Brain microvascular endothelial cell (primary cell): ENCODE data around the gene SDR9C7.
A peak's percentile ranks its signal among the peaks of the same experiment; 100 is the strongest.
"Not testable (repeated sequence)": the region's sequence is repeated elsewhere in the genome, so short reads cannot be mapped to it uniquely, and the experiment has no call there.

Source experiments
- DNase-seq: peaks from one replicate; pipeline ENCODE4 v3.0.0-alpha.2; 2020
- H3K27ac ChIP-seq: fragments of 250-450 bp; sonication (Bioruptor Pico); 2 replicates; pipeline ENCODE4 v1.5.1; 2020; ENCODE audit warnings: mild to moderate bottlenecking, moderate library complexity
- H3K27me3 ChIP-seq: fragments of 250-450 bp; sonication (Bioruptor Pico); replicated peaks from 2 replicates; pipeline ENCODE4 v1.5.1; 2020; ENCODE audit warnings: mild to moderate bottlenecking
- H3K36me3 ChIP-seq: fragments of 250-450 bp; sonication (Bioruptor Pico); replicated peaks from 2 replicates; pipeline ENCODE4 v1.5.1; 2020; ENCODE audit warnings: mild to moderate bottlenecking
- H3K4me3 ChIP-seq: 2 replicates; pipeline ENCODE4 v1.5.1; 2011; ENCODE audit warnings: low read depth, mild to moderate bottlenecking, control low read depth, low read length, moderate library complexity
- in situ Hi-C: cut with HindIII; loops from 2 replicates; pipeline ENCODE4 v1.10.0; 2017; ENCODE audit warnings: low sequenced_read_pairs, low pct_ligation_motif_present
- TF ChIP-seq, protein P1 (sequence below): IDR thresholded peaks from 2 replicates; pipeline ENCODE4 v1.5.1; 2011; ENCODE audit warnings: low read depth, mild to moderate bottlenecking, moderate library complexity, low read length, control low read depth, inconsistent platforms; ENCODE audit errors: missing control alignments

Gene SDR9C7

DNA sequence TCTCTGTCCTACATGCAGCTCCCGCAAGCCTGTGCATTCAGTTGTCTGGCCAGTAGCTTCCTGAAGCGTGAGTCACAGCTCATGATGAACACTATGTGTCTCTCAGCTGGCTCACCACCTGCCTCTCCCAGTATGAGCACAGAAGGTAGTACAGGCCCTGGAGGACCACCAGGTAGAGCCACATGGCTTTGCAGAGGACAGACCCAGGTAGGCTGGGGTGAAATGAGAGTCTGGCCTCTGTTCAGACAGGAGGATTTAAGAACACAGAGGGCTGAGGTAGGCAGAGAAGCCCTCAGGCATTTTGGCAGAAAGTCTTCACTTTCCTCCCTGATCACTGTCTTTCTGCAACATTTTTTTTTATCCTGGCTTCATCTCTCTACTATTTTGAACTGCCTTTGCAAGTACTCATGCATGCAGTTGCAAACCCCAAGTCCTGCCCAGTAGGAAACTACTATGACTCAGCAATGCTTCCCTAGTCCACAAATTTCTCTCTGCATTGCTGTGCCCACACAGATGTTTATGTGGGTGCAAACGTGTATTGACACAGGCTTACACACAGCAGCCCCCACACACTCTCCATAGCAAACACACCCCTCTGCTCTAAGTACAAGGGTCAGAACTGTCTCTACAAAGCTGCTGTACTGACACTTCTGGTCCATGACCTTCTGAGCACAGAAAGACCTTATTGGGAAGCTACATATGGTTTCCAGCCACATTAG lies 7.2 kb upstream of the SDR9C7 start:
- Histone ChIP-seq H3K27ac (no peak overlapping the region), H3K4me3 (no peak overlapping the region), H3K36me3 (no peaks in the 10 kb centered on the region), H3K27me3 (no peaks in the 10 kb centered on the region)
- TF ChIP-seq, protein P1, sequence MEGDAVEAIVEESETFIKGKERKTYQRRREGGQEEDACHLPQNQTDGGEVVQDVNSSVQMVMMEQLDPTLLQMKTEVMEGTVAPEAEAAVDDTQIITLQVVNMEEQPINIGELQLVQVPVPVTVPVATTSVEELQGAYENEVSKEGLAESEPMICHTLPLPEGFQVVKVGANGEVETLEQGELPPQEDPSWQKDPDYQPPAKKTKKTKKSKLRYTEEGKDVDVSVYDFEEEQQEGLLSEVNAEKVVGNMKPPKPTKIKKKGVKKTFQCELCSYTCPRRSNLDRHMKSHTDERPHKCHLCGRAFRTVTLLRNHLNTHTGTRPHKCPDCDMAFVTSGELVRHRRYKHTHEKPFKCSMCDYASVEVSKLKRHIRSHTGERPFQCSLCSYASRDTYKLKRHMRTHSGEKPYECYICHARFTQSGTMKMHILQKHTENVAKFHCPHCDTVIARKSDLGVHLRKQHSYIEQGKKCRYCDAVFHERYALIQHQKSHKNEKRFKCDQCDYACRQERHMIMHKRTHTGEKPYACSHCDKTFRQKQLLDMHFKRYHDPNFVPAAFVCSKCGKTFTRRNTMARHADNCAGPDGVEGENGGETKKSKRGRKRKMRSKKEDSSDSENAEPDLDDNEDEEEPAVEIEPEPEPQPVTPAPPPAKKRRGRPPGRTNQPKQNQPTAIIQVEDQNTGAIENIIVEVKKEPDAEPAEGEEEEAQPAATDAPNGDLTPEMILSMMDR = no peak
- in situ Hi-C loops = no loop called here
- peak; percentile 29 for DNase-seq

DNA sequence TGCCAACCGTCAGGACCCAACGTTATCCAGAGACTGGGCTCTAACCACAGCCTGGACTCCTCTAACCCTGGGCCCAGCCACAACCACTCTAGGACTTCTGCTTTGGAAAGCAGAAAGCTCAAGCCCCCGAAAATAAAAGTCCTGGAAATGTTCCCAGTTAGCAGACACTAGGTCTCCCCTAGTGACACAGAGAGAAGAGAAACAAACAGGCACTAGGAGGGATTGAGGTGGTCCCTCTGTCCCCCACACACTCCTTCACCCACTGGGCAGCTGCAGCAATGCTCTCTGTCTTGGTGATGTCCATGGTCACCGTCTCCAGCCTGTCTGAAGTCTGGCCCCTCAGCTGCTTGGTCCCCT lies 6.7 kb upstream of the SDR9C7 start:
- in situ Hi-C loops, H3K27me3 ChIP-seq, H3K27ac ChIP-seq, H3K36me3 ChIP-seq, H3K4me3 ChIP-seq, DNase-seq: not testable (repeated sequence)

DNA sequence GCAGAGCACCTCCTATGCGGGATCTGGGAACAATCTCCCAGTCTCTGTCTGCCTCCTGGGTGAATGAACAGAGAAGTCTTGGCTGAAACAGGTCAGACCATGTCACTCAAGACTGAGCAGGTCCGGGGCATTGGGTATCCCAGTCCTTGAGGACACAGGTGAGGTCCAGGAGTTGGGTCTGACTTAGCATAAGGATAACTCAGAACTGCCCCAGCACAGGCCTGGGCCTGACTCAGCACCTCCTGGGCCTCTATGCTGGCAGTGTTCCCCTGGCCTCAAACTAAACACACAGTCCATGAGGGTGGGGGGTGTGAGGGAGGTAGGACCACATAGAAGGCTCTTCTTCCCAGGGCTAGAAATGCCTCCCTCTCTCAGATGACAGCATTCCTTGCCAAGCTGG lies 1.5 kb upstream of the SDR9C7 start:
- Histone ChIP-seq H3K27me3 (no peaks in the 10 kb centered on the region), H3K36me3 (no peaks in the 10 kb centered on the region), H3K27ac (no peak overlapping the region), H3K4me3 (no peak overlapping the region)
- DNase-seq = no peak
- in situ Hi-C loops = no loop called here
- TF ChIP-seq, protein P1 = no peak

GRCh38 chr12:56935157-56935556 lies 949 bp upstream of the SDR9C7 start:
- in situ Hi-C loops = no loop called here
- no peaks in the 10 kb centered on the region for H3K36me3 ChIP-seq
- no peak overlapping the region for H3K27ac ChIP-seq
- no peak for DNase-seq
- TF ChIP-seq, protein P1 = no peak
- no peaks in the 10 kb centered on the region for H3K27me3 ChIP-seq
- H3K4me3 ChIP-seq = no peak overlapping the region

- Histone ChIP-seq H3K4me3 (no peak overlapping the region), H3K27me3 (no peaks in the 10 kb centered on the region), H3K36me3 (no peaks in the 10 kb centered on the region), H3K27ac (no peak overlapping the region)
- DNase-seq = no peak
- in situ Hi-C loops = no loop called here
- TF ChIP-seq, protein P1 = no peak
These were observed 1.3 kb downstream of the SDR9C7 start for GRCh38 chr12:56932867-56933266.

GRCh38 chr12:56932146-56932545 lies 2.1 kb downstream of the SDR9C7 start:
- Histone ChIP-seq H3K36me3 (no peaks in the 10 kb centered on the region), H3K27ac (no peak overlapping the region), H3K4me3 (no peak overlapping the region), H3K27me3 (no peaks in the 10 kb centered on the region)
- TF ChIP-seq, protein P1 = no peak
- in situ Hi-C loops = no loop called here
- DNase-seq = no peak
